LHCN-M2 (cell line): Measurements from ENCODE around the gene ELOB. TPM values are rescaled to one million over a fixed set of nuclear protein-coding genes. Genes with fewer than 3 reads are reported as not detected.
"Not testable (repeated sequence)": the region's sequence is repeated elsewhere in the genome, so short reads cannot be mapped to it uniquely, and the experiment has no call there.

ENCODE experiments used
- DNase-seq: peaks from one replicate; pipeline ENCODE4 v3.0.0-alpha.2; 2012; ENCODE audit warnings: low read depth
- total RNA-seq: library from RNA; depleted of rRNA; stranded (reverse); fragments of >200 nt; gene quantifications from 2 replicates; pipeline ENCODE4 v1.2.3, GENCODE V29; 2014; rRNA removed

Gene ELOB
- total RNA-seq, 1 experiment from 2014 or later = 454 TPM

- DNase-seq = not testable (repeated sequence)
These were observed 55.4 kb downstream of the ELOB start for GRCh38 chr16:2721634-2722173.

Other genes with a start within 250 kb of the ELOB start
- gene CEMP1, start 245.9 kb downstream of the ELOB start, total RNA-seq = not detected in 2 replicates
- 17.9 and 22.7 TPM in 2 replicates for gene PDPK1, start 239.3 kb downstream of the ELOB start, total RNA-seq
- gene KCTD5, start 94.8 kb downstream of the ELOB start, total RNA-seq = 39.8 and 40.9 TPM in 2 replicates
- 1.0 and 1.4 TPM in 2 replicates for gene PRSS27, start 57.1 kb downstream of the ELOB start, total RNA-seq
- 66.8 and 84.7 TPM in 2 replicates for gene SRRM2, start 24.6 kb downstream of the ELOB start, total RNA-seq
- not detected in 2 replicates for gene PRSS33, start 10.3 kb upstream of the ELOB start, total RNA-seq
- not detected in 2 replicates for gene PRSS41, start 21.2 kb upstream of the ELOB start, total RNA-seq
- gene PRSS21, start 40.0 kb upstream of the ELOB start, total RNA-seq = not detected in 2 replicates
- gene ZG16B, start 53.0 kb upstream of the ELOB start, total RNA-seq = not detected in 2 replicates
- gene PRSS22, start 80.9 kb upstream of the ELOB start, total RNA-seq = not detected in 2 replicates
- 70.2 and 79.7 TPM in 2 replicates for gene FLYWCH2, start 105.9 kb upstream of the ELOB start, total RNA-seq
- 38.6 and 43.4 TPM in 2 replicates for gene FLYWCH1, start 134.7 kb upstream of the ELOB start, total RNA-seq
- gene KREMEN2, start 187.0 kb upstream of the ELOB start, total RNA-seq = 1.5 and 1.7 TPM in 2 replicates
- 32.1 and 35.3 TPM in 2 replicates for gene PAQR4, start 192.1 kb upstream of the ELOB start, total RNA-seq
- gene PKMYT1, start 203.2 kb upstream of the ELOB start, total RNA-seq = 73.1 and 91.4 TPM in 2 replicates
- not detected in 2 replicates for gene CLDN9, start 235.6 kb upstream of the ELOB start, total RNA-seq
- gene CLDN6, start 240.9 kb upstream of the ELOB start, total RNA-seq = 0.06 TPM in 2 replicates
- gene TNFRSF12A, start 243.1 kb upstream of the ELOB start, total RNA-seq = 574 and 676 TPM in 2 replicates
- 20.6 and 28.1 TPM in 2 replicates for gene HCFC1R1, start 246.7 kb upstream of the ELOB start, total RNA-seq
- gene THOC6, start 246.8 kb upstream of the ELOB start, total RNA-seq = 18.0 and 18.7 TPM in 2 replicates